Right atrium auricular region (tissue), 2 donors: Measurements from ENCODE around the gene TSPAN5. TPM values are rescaled to one million over a fixed set of nuclear protein-coding genes. Genes with fewer than 3 reads are reported as not detected.

Source experiments
- DNase-seq: peaks from one replicate; pipeline ENCODE4 v3.0.0-alpha.2; 2019; ENCODE audit warnings: low spot score
- H3K27ac ChIP-seq, 2 donors: fragments of 200-600 bp; sonication (generic); 1 replicate in 1 of 2; 2 replicates in 1 of 2; pipeline ENCODE4 v1.5.1; 2016 to 2019
- H3K27me3 ChIP-seq, 2 donors: fragments of 200-600 bp; sonication (generic); one replicate each; pipeline versions ENCODE4 v1.5.1 to v1.6.0; 2017 to 2019
- H3K36me3 ChIP-seq: fragments of 200-600 bp; sonication (generic); one replicate; pipeline ENCODE4 v1.5.1; 2016
- H3K4me1 ChIP-seq, 2 donors: fragments of 200-600 bp; sonication (generic); one replicate each; pipeline versions ENCODE4 v1.5.1 to v1.6.0; 2017 to 2019
- H3K4me3 ChIP-seq, 2 donors: fragments of 200-600 bp; sonication (generic); 1 replicate in 1 of 2; 2 replicates in 1 of 2; pipeline ENCODE4 v1.5.1; 2017 to 2019; ENCODE audit warnings: mild to moderate bottlenecking in 1 of 2, moderate library complexity in 1 of 2
- H3K9me3 ChIP-seq, 2 donors: fragments of 200-600 bp; sonication (generic); one replicate each; pipeline ENCODE4 v1.5.1; 2019
- CTCF ChIP-seq, 2 donors: fragments of 200-600 bp; sonication (generic); IDR thresholded peaks; one replicate each; pipeline ENCODE4 v1.5.1; 2019; ENCODE audit warnings: antibody characterized with exemption in 2 of 2
- total RNA-seq, 2 donors: library from RNA; depleted of rRNA; stranded (reverse); fragments of >200 nt; gene quantifications; one replicate each; pipeline ENCODE4 v1.1.0, GENCODE V29; 2016

The TSPAN5 gene
- total RNA-seq, 2 donors from 2014 or later = 1.8 to 5.7 TPM

GRCh38 chr4:98623126-98623802 lies 35.1 kb downstream of the TSPAN5 start:
- Histone ChIP-seq H3K9me3 (no peaks in the 10 kb centered on the region), H3K27ac (no peak overlapping the region), H3K36me3 (no peaks in the 10 kb centered on the region), H3K4me1 (peaks cover 0 to 7% of the 10 kb centered on the region in 2 donors), H3K4me3 (no peak overlapping the region), H3K27me3 (no peaks in the 10 kb centered on the region)
- DNase-seq = no peak
- TF ChIP-seq CTCF (IDR thresholded peaks at IDR 0.05) = no peak

GRCh38 chr4:98620087-98620784 lies 38.2 kb downstream of the TSPAN5 start:
- no peaks in the 10 kb centered on the region for H3K9me3 ChIP-seq
- TF ChIP-seq CTCF (IDR thresholded peaks at IDR 0.05) = no peak
- no peak overlapping the region for H3K4me3 ChIP-seq
- H3K27ac ChIP-seq = no peak overlapping the region
- H3K27me3 ChIP-seq = no peaks in the 10 kb centered on the region
- H3K36me3 ChIP-seq = no peaks in the 10 kb centered on the region
- peaks cover 0 to 8% of the 10 kb centered on the region in 2 donors for H3K4me1 ChIP-seq
- DNase-seq = no peak

- no peaks in the 10 kb centered on the region for H3K36me3 ChIP-seq
- H3K4me1 ChIP-seq = peaks cover 0 to 8% of the 10 kb centered on the region in 2 donors
- H3K9me3 ChIP-seq = no peaks in the 10 kb centered on the region
- TF ChIP-seq CTCF (IDR thresholded peaks at IDR 0.05) = no peak
- H3K27ac ChIP-seq = no peak overlapping the region
- no peak for DNase-seq
- no peak overlapping the region for H3K4me3 ChIP-seq
- no peaks in the 10 kb centered on the region for H3K27me3 ChIP-seq
Observed at GRCh38 chr4:98619180-98619579, 39.2 kb downstream of the TSPAN5 start.

GRCh38 chr4:98618680-98619079 lies 39.7 kb downstream of the TSPAN5 start:
- TF ChIP-seq CTCF (IDR thresholded peaks at IDR 0.05) = no peak
- no peak for DNase-seq

GRCh38 chr4:98617358-98618047 lies 40.9 kb downstream of the TSPAN5 start:
- Histone ChIP-seq H3K4me1 (peaks cover 0 to 8% of the 10 kb centered on the region in 2 donors), H3K27me3 (no peaks in the 10 kb centered on the region), H3K36me3 (no peaks in the 10 kb centered on the region), H3K4me3 (no peak overlapping the region), H3K9me3 (no peaks in the 10 kb centered on the region), H3K27ac (no peak overlapping the region)
- no peak for DNase-seq
- TF ChIP-seq CTCF (IDR thresholded peaks at IDR 0.05) = no peak

More at GRCh38 chr4:98618680-98619079, 39.7 kb downstream of the TSPAN5 start:
- H3K4me1 ChIP-seq = peaks cover 0 to 8% of the 10 kb centered on the region in 2 donors
- no peaks in the 10 kb centered on the region for H3K36me3 ChIP-seq
- H3K9me3 ChIP-seq = no peaks in the 10 kb centered on the region
- H3K27ac ChIP-seq = no peak overlapping the region
- no peak overlapping the region for H3K4me3 ChIP-seq
- H3K27me3 ChIP-seq = no peaks in the 10 kb centered on the region
